ENCODE data around the gene ARHGEF9. TPM values are rescaled to one million over a fixed set of nuclear protein-coding genes. Genes with fewer than 3 reads are reported as not detected.

ARHGEF9 gene
- total RNA-seq, 2 experiments from 2014 or later, result 16.5 to 19.4 TPM

DNA sequence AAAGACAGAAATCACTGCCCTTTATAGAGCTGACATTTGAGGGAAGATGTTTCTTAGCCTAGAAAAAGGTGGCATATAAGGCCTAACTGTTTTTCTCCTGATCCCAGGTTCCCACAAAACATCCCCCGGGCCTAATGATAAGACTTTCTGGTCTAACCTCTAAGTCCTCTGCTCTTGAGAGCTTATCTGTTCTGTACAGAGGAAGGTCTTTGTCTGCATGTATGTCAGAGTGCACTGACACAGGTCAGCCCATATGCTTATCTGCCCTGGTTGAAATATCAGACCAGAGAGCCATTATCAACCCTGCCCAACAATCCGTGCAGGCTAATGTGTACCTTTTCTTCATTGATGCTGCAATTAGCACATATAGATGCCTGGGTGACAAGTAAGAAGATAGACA is 76.2 kb downstream of the ARHGEF9 start:
- TF ChIP-seq, protein P1, sequence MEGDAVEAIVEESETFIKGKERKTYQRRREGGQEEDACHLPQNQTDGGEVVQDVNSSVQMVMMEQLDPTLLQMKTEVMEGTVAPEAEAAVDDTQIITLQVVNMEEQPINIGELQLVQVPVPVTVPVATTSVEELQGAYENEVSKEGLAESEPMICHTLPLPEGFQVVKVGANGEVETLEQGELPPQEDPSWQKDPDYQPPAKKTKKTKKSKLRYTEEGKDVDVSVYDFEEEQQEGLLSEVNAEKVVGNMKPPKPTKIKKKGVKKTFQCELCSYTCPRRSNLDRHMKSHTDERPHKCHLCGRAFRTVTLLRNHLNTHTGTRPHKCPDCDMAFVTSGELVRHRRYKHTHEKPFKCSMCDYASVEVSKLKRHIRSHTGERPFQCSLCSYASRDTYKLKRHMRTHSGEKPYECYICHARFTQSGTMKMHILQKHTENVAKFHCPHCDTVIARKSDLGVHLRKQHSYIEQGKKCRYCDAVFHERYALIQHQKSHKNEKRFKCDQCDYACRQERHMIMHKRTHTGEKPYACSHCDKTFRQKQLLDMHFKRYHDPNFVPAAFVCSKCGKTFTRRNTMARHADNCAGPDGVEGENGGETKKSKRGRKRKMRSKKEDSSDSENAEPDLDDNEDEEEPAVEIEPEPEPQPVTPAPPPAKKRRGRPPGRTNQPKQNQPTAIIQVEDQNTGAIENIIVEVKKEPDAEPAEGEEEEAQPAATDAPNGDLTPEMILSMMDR (IDR thresholded peaks at IDR 0.05), result no peak
- no peak overlapping the region for H3K27ac Mint-ChIP-seq
- DNase-seq, result no peak
- intact Hi-C loops (cut with micrococcal nuclease), result no loop called here
- ATAC-seq, result no peak
- peaks cover 32% of the 10 kb centered on the region for H3K36me3 Mint-ChIP-seq (ENCODE audit: low read depth)
- H3K4me3 Mint-ChIP-seq, result no peak overlapping the region
- H3K27me3 Mint-ChIP-seq, result no peaks in the 10 kb centered on the region
- ChIA-PET POLR2A (no interaction called here), CTCF (interaction anchor here (3.1 kb wide), 1 partner anchor 22 kb away, joined by 11 read pairs; no protein-coding TSS in a partner anchor)
- no peaks in the 10 kb centered on the region for H3K9me3 Mint-ChIP-seq
- H3K4me1 Mint-ChIP-seq (ENCODE audit: low read depth), result peaks cover 10% of the 10 kb centered on the region

DNA sequence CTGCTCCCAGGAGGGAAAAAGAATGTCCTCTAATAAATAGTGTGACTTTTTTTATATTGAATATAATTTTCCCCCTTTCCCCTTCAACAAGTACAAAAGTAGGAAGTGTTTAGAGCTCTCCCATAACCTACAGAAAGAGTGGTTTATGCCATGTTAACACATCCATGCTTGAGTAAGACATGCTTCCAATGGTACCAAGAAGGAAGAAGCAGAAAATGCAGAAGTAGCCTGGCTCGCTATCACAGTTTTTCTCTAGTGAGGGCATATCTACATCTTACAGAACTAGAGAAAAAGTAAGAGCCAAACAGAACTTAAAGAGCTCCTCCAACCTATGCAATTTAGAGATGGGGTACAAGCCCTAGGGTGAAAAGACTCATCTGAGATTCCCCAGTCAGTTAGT is 82.5 kb downstream of the ARHGEF9 start:
- peaks cover 1% of the 10 kb centered on the region for H3K4me1 Mint-ChIP-seq (ENCODE audit: low read depth)
- no peak overlapping the region for H3K27ac Mint-ChIP-seq
- intact Hi-C loops (cut with micrococcal nuclease), result no loop called here
- DNase-seq, result no peak
- H3K36me3 Mint-ChIP-seq (ENCODE audit: low read depth), result peaks cover 35% of the 10 kb centered on the region
- H3K4me3 Mint-ChIP-seq, result no peak overlapping the region
- TF ChIP-seq, protein P1 (IDR thresholded peaks at IDR 0.05), result no peak
- no peaks in the 10 kb centered on the region for H3K9me3 Mint-ChIP-seq
- POLR2A ChIA-PET, result no interaction called here
- CTCF ChIA-PET, result interaction anchor here (1.3 kb wide), 1 partner anchor 15 kb away, joined by 4 read pairs; no protein-coding TSS in a partner anchor
- no peak for ATAC-seq
- no peaks in the 10 kb centered on the region for H3K27me3 Mint-ChIP-seq

DNA sequence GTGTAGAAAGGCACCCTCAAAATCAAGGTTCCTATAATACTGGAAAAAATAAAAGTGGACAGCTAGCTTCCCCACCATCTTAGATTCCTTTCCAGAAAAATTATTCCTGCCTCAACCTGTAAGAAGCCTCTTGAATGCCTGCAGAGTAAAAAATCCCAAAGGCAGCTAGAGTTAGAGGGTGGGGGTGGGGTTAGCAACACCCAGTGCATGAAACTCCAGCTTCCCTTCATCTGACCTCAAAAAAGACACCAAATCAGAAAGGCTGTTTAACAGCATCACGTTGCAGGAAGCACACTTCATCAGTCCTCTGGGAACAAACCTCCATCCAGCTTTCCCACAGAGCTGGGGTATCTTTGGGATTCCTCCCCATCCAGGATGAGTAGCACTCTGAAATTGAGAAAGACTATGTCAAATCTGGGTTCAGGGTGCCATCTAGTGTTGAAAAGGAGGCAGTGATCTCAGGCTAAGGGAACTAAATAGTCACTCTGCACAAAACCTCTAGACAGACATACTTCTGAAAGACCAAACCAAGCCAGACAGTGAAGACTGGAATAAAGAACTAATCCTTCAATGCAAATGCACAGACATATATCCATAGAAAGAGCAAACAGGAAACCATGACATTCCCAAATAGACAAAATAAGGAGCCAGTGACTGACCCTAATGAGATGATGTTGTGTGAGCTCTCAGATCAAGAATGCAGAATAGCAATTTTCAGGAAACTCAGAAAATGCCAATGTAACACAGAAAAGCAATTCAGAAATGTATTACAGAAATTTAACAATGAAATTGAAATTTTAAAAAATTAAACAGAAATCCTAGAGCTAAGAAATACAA is 97.9 kb downstream of the ARHGEF9 start:
- Mint-ChIP-seq H3K4me3 (no peak overlapping the region), H3K9me3 (peaks cover 1% of the 10 kb centered on the region), H3K27me3 (no peaks in the 10 kb centered on the region), H3K36me3 (ENCODE audit: low read depth) (peaks cover 33% of the 10 kb centered on the region), H3K4me1 (ENCODE audit: low read depth) (no peaks in the 10 kb centered on the region), H3K27ac (no peak overlapping the region)
- CTCF ChIA-PET, result interaction anchor here (0.6 to 1.8 kb wide), 15 partner anchors 10 to 437 kb away, joined by 3 to 13 read pairs (median 4); no protein-coding TSS in a partner anchor
- no peak for ATAC-seq
- intact Hi-C loops (cut with micrococcal nuclease), result no loop called here
- peak; percentile 2 for DNase-seq
- POLR2A ChIA-PET, result no interaction called here
- TF ChIP-seq, protein P1 (IDR thresholded peaks at IDR 0.05), result peak; percentile 63

DNA sequence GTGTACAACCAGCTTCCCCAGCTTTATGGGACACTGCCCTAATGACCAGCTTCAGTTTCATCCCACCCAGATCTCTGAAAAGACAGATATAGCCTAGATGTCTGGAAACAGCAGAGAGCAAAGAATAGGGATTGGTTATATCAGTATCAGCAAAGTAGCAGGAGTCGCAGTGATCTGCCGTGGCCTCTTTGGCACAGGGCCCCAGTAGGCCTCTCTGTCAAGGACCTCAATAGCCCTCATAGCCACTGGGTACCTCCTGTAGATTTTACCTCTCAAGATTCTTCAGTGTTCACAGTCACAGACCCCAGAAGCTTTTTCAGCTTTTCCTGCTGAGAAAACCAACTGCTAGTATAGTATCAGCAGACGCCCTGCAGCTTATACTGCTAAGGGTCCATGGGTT is 104.6 kb downstream of the ARHGEF9 start:
- intact Hi-C loops (cut with micrococcal nuclease), result no loop called here
- H3K36me3 Mint-ChIP-seq (ENCODE audit: low read depth), result peaks cover 19% of the 10 kb centered on the region
- H3K4me3 Mint-ChIP-seq, result no peak overlapping the region
- no peak for DNase-seq
- TF ChIP-seq, protein P1 (IDR thresholded peaks at IDR 0.05), result no peak
- ChIA-PET POLR2A (no interaction called here), CTCF (no interaction called here)
- no peak for ATAC-seq
- H3K4me1 Mint-ChIP-seq (ENCODE audit: low read depth), result no peaks in the 10 kb centered on the region
- H3K27ac Mint-ChIP-seq, result no peak overlapping the region
- no peaks in the 10 kb centered on the region for H3K27me3 Mint-ChIP-seq
- no peaks in the 10 kb centered on the region for H3K9me3 Mint-ChIP-seq

DNA sequence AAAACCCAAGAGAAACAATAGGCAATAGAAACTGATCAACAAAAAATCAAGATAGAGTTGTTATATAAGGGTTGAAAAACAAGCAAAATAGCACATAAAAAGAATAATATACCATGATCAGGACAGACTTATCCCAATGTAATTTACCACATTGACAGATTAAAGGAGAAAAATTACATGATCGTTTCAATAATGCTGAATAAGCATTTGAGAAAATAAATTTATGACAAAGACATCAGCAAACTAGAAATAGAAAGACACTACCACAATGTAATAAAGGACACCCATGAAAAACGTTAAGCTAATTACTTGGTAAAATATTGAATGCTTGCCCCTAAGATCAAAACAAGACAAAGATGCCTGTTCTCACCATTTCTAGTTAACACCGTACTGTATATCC is 105.6 kb downstream of the ARHGEF9 start:
- intact Hi-C loops (cut with micrococcal nuclease), result no loop called here
- peaks cover 19% of the 10 kb centered on the region for H3K36me3 Mint-ChIP-seq (ENCODE audit: low read depth)
- no peaks in the 10 kb centered on the region for H3K9me3 Mint-ChIP-seq
- H3K27me3 Mint-ChIP-seq, result no peaks in the 10 kb centered on the region
- no peak overlapping the region for H3K27ac Mint-ChIP-seq
- no peak for DNase-seq
- ChIA-PET POLR2A (no interaction called here), CTCF (no interaction called here)
- H3K4me3 Mint-ChIP-seq, result no peak overlapping the region
- TF ChIP-seq, protein P1 (IDR thresholded peaks at IDR 0.05), result no peak
- ATAC-seq, result no peak
- no peaks in the 10 kb centered on the region for H3K4me1 Mint-ChIP-seq (ENCODE audit: low read depth)

Measured in activated CD8-positive, alpha-beta T cell treated with anti-CD3 and anti-CD28 coated beads for 36 hours (primary cell).